ENCODE measurements around the gene SGTB. TPM values are rescaled to one million over a fixed set of nuclear protein-coding genes. Genes with fewer than 3 reads are reported as not detected.

Gene SGTB
- 4.6 and 6.5 TPM in 2 replicates for total RNA-seq

DNA sequence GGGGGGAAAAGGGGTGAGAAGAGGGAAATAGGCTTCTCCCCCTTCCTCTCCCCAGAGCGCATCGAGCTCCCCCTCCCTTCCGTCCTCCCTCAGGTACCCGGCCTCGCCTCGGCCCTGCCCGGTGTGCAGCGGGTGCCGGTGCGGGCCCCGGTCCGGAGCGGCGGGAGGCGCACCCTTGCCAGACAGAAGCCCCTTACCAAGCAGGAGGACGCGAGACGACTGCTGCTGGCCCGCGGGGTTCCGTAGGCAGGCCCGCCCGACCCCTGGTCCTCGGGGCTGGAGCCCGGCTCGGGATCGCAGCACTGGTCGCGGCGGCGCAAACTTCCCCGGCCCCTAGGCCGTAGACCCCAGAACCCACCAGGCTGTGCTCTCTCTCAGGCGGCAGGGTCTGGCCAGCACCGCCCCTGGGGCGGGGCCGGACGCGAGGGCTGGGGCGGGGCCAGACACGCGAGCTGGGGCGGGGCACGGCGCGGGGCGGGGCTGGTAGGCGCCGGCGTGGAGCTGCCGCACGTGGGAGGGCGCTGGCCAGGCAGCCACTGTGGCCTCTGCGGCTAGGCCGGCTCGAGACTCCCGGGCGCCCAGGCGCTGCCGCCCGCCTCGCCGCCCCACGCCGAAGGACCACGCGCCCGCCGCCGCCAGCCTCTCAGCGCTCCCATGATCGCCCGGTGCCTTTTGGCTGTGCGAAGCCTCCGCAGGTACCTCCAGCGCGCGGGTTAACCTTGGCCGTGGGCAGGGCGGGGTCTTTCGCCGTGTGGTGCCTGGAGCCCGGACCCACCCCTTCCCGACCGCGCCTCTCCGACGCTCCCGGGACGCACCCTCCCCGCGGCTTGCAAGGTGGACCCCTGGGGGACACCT lies at the start of gene SGTB, which contains the start of gene NLN:
Gene SGTB (minus strand): TSS at position 390 of the 855 bp plus-strand sequence. CDS start 1,302 bp downstream, outside the sequence.
Gene NLN (plus strand): TSS at position 486 of the 855 bp plus-strand sequence. CDS start 169 bp downstream, at position 655.

DNA sequence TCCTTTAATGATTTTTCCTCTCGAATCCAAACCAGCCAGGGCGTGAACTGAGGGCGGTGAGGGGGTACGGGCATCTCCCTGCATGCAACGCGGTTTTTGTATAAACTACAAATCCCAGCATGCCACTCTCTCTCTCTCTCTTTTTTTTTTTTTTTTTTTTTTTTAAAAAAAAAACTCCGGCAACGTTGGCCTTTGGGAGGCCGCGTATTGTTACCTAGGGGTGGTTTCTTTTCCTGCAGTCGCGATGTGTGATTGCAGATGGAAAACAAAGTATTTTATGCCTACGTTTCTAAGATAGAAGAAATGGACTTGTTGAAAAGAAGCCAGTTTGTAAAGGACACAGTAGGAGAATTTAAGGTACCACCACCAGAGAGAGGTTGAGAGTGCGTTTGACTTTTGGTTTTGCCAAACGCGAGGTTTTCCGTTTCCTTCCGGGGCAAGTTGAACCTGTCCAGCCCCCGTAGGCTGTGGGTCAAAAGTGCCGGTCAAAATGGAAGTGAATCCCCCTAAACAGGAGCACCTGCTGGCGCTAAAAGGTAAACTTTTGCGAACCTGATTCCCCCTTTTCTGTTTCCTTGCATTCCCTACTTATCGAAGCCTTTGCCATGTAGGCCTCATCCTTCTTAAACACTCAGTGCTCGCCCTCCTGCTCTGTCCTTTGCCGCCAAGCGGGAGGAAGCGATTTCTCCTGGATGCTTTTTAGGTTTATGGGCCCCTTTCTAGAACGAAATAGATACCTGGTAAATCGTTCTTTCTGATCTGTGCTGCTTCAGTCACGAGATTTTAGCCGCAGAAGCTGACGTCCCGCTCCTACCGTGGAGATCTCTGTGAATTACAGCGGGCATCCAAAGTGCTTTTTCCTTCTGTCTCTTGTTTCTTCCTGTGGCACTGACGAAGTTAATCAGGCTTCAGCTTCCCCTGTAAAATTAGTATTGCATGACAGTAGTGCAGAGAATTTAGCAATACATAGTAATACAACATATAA lies 97.0 kb downstream of the SGTB start, which contains the start of the genes SHLD3 and TRAPPC13:
Gene SHLD3 (plus strand): TSS at position 457 of the 985 bp plus-strand sequence. CDS start 4,561 bp downstream, outside the sequence.
Gene TRAPPC13 (plus strand): TSS at position 457 of the 985 bp plus-strand sequence. CDS start 34 bp downstream, at position 491.

DNA sequence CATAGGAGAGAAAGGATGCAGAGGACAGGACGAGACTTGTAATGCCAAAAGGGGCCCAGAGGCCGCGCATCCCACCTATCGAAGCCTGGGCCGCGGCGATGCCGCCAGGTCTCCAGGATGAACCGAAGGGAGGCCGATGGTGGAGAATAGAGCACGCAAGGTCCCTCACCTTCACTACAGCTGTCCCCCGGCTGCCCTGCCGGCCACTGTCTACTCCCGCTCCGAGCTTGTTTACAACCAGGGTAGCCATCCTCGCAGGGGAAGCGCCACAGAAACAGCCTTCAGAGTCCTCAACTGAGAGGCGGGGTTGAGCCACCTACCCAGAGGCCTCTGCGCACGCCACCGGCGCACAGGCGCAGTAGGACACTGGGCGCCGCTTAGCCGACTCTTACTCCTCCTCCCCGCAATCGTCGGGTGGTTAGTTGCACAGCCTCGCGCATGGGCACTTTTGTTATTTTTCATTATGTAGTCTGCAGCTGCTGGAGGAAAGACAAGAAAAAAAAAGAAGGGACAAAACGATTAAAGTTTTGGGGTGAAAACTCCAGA lies 97.8 kb downstream of the SGTB start, which contains the start of gene TRIM23:
Gene TRIM23 (minus strand): TSS at position 309 of the 546 bp plus-strand sequence. CDS start 59 bp downstream, at position 250.

Other genes with a start within 250 kb of the SGTB start
- 37.8 and 49.9 TPM in 2 replicates for gene ADAMTS6, start 240.2 kb downstream of the SGTB start, total RNA-seq
- 2.1 and 5.0 TPM in 2 replicates for gene CENPK, start 158.9 kb downstream of the SGTB start, total RNA-seq
- 36.8 and 48.1 TPM in 2 replicates for gene PPWD1, start 158.8 kb downstream of the SGTB start, total RNA-seq
- 32.8 and 44.9 TPM in 2 replicates for gene TRIM23, start 97.8 kb downstream of the SGTB start, total RNA-seq
- 1.9 and 2.4 TPM in 2 replicates for gene SHLD3, start 97.1 kb downstream of the SGTB start, total RNA-seq
- 29.0 and 30.1 TPM in 2 replicates for gene TRAPPC13, start 97.1 kb downstream of the SGTB start, total RNA-seq
- gene NLN, start 96 bp upstream of the SGTB start, total RNA-seq = 12.5 and 19.2 TPM in 2 replicates
- gene ERBIN, start 204.5 kb upstream of the SGTB start, total RNA-seq = 28.3 and 49.2 TPM in 2 replicates